Neural cell (in vitro differentiated cells): ENCODE measurements around the gene HDAC5. TPM values are rescaled to one million over a fixed set of nuclear protein-coding genes. Genes with fewer than 3 reads are reported as not detected.

Experiments used
- H2AFZ ChIP-seq: fragments of 200-600, 300-800 bp; sonication (generic), shearing (Covaris generic); 2 replicates; pipeline ENCODE4 v1.6.0; 2014; ENCODE audit warnings: low read depth, mild to moderate bottlenecking, antibody characterized with exemption, low read length, moderate library complexity
- H3F3A ChIP-seq: fragments of 200-600 bp; shearing (Covaris generic); 2 replicates; pipeline ENCODE4 v1.6.1; 2016; ENCODE audit warnings: mild to moderate bottlenecking, moderate library complexity, mixed read lengths, antibody characterized with exemption, low read length; ENCODE audit not compliant: insufficient read depth, poor library complexity, severe bottlenecking
- H3K27ac ChIP-seq: fragments of 200-600, 300-800 bp; sonication (generic), shearing (Covaris generic); 2 replicates; pipeline ENCODE4 v1.5.1; 2014; ENCODE audit warnings: mild to moderate bottlenecking, low read length, moderate library complexity
- H3K27me3 ChIP-seq: fragments of 300-800, 200-600 bp; sonication (generic), shearing (Covaris generic); 2 replicates; pipeline ENCODE4 v1.6.0; 2014; ENCODE audit warnings: mild to moderate bottlenecking, low read depth, low read length, moderate library complexity; ENCODE audit not compliant: insufficient read depth
- H3K36me3 ChIP-seq: fragments of 300-800, 200-600 bp; sonication (generic), shearing (Covaris generic); 2 replicates; pipeline ENCODE4 v1.5.1; 2014; ENCODE audit warnings: mild to moderate bottlenecking, antibody characterized with exemption, low read length, moderate library complexity; ENCODE audit not compliant: insufficient read depth
- H3K4me2 ChIP-seq: fragments of 300-800, 200-600 bp; sonication (generic), shearing (Covaris generic); 2 replicates; pipeline ENCODE4 v1.6.0; 2014; ENCODE audit warnings: mild to moderate bottlenecking, low read length
- H3K4me3 ChIP-seq: fragments of 300-800, 200-600 bp; sonication (generic), shearing (Covaris generic); 2 replicates; pipeline ENCODE4 v1.5.1; 2014; ENCODE audit warnings: mild to moderate bottlenecking, low read length, moderate library complexity
- H3K79me2 ChIP-seq: fragments of 200-600 bp; shearing (Covaris generic); replicated peaks from 2 replicates; pipeline ENCODE4 v1.6.0; 2014; ENCODE audit warnings: mild to moderate bottlenecking, low read length, moderate library complexity; ENCODE audit not compliant: insufficient read depth
- H3K9ac ChIP-seq: fragments of 300-800, 200-600 bp; sonication (generic), shearing (Covaris generic); 2 replicates; pipeline ENCODE4 v1.6.1; 2016; ENCODE audit warnings: mild to moderate bottlenecking, low read length, mixed read lengths
- H3K9me2 ChIP-seq: fragments of 200-600 bp; shearing (Covaris generic); 2 replicates; pipeline ENCODE4 v1.6.1; 2016; ENCODE audit warnings: mild to moderate bottlenecking, low read length, mixed read lengths; ENCODE audit not compliant: insufficient read depth
- H3K9me3 ChIP-seq: fragments of 200-600, 300-800 bp; sonication (generic), shearing (Covaris generic); 2 replicates; pipeline ENCODE4 v1.6.1; 2016; ENCODE audit warnings: mild to moderate bottlenecking, mixed run types, low read length, moderate library complexity, mixed read lengths
- H4K20me1 ChIP-seq: fragments of 200-600 bp; shearing (Covaris generic); 2 replicates; pipeline ENCODE4 v1.6.1; 2016; ENCODE audit warnings: mild to moderate bottlenecking, mixed run types; ENCODE audit not compliant: insufficient read depth
- EP300 ChIP-seq: fragments of 450-650 bp; conservative IDR thresholded peaks from 2 replicates; pipeline ENCODE4 v1.6.1; 2014; ENCODE audit warnings: antibody characterized with exemption, mild to moderate bottlenecking, moderate library complexity; ENCODE audit not compliant: poor library complexity, severe bottlenecking
- EZH2 ChIP-seq: fragments of 200-600, 300-800 bp; shearing (Covaris generic), sonication (generic); IDR thresholded peaks from 2 replicates; pipeline ENCODE4 v1.6.1; 2014; ENCODE audit warnings: antibody characterized with exemption, low read length, borderline replicate concordance, mild to moderate bottlenecking; ENCODE audit not compliant: insufficient read depth, poor library complexity, severe bottlenecking
- MXI1 ChIP-seq: fragments of 450-650 bp; conservative IDR thresholded peaks from 2 replicates; pipeline ENCODE4 v1.6.1; 2014; ENCODE audit warnings: antibody characterized with exemption, mild to moderate bottlenecking; ENCODE audit not compliant: poor library complexity, severe bottlenecking
- POLR2AphosphoS5 ChIP-seq: IDR thresholded peaks from 2 replicates; pipeline ENCODE4 v1.6.1; 2012
- RAD21 ChIP-seq: fragments of 450-650 bp; conservative IDR thresholded peaks from 2 replicates; pipeline ENCODE4 v1.6.1; 2014; ENCODE audit warnings: antibody characterized with exemption, mild to moderate bottlenecking, moderate library complexity
- SMC3 ChIP-seq: fragments of 450-650 bp; conservative IDR thresholded peaks from 2 replicates; pipeline ENCODE4 v1.6.1; 2014; ENCODE audit warnings: antibody characterized with exemption, mild to moderate bottlenecking, moderate library complexity; ENCODE audit not compliant: poor library complexity
- TAF1 ChIP-seq: IDR thresholded peaks from 2 replicates; pipeline ENCODE4 v1.6.1; 2012; ENCODE audit warnings: low read depth
- polyA plus RNA-seq: library from polyadenylated mRNA; depleted of rRNA; stranded (reverse); fragments of >200 nt; gene quantifications from 2 replicates; pipeline ENCODE4 v1.2.3, GENCODE V29; 2014
- TF ChIP-seq, protein P1 (sequence below): fragments of 450-650 bp; IDR thresholded peaks from 2 replicates; pipeline ENCODE4 v1.5.1; 2014; ENCODE audit warnings: antibody characterized with exemption, mild to moderate bottlenecking, moderate library complexity; ENCODE audit not compliant: poor library complexity, severe bottlenecking
- TF ChIP-seq, protein P2 (sequence below): IDR thresholded peaks from 2 replicates; pipeline ENCODE4 v1.6.1; 2012; ENCODE audit warnings: borderline replicate concordance

Gene HDAC5
- polyA plus RNA-seq, 1 donor from 2014 or later, result 97.8 TPM

DNA sequence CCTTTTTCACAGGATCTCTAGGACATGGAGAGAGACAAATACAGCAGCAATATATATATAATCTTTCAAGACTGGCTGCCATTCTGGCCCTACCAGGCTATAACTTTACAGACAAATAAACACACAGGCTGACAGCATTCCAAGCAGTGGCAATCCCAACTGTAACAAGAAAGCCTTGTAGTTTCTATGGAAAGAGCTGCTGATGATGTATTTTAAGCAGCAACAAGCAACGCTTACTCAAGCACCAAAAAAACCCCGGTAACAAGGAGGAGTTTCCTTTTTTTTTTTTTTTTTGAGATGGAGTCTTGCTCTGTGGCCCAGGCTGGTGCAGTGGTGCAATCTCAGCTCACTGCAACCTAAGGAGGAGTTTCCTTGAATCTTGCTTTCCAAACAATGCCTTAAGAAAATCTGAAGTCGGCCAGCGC is 80.2 kb downstream of the HDAC5 start:
- Histone ChIP-seq H3K36me3 (no peaks in the 10 kb centered on the region), H3K27ac (no peak overlapping the region), H3K4me2 (no peak overlapping the region), H2AFZ (no peak overlapping the region), H4K20me1 (no peaks in the 10 kb centered on the region), H3K9ac (no peak overlapping the region), H3K9me2 (no peaks in the 10 kb centered on the region), H3K79me2 (peaks cover 8% of the 10 kb centered on the region), H3K9me3 (no peaks in the 10 kb centered on the region), H3K4me3 (no peak overlapping the region), H3K27me3 (no peaks in the 10 kb centered on the region), H3F3A (no peaks in the 10 kb centered on the region)
- no peak for TF ChIP-seq EP300
- TF ChIP-seq POLR2AphosphoS5, result no peak
- TF ChIP-seq, protein P1, sequence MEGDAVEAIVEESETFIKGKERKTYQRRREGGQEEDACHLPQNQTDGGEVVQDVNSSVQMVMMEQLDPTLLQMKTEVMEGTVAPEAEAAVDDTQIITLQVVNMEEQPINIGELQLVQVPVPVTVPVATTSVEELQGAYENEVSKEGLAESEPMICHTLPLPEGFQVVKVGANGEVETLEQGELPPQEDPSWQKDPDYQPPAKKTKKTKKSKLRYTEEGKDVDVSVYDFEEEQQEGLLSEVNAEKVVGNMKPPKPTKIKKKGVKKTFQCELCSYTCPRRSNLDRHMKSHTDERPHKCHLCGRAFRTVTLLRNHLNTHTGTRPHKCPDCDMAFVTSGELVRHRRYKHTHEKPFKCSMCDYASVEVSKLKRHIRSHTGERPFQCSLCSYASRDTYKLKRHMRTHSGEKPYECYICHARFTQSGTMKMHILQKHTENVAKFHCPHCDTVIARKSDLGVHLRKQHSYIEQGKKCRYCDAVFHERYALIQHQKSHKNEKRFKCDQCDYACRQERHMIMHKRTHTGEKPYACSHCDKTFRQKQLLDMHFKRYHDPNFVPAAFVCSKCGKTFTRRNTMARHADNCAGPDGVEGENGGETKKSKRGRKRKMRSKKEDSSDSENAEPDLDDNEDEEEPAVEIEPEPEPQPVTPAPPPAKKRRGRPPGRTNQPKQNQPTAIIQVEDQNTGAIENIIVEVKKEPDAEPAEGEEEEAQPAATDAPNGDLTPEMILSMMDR, result no peak
- TF ChIP-seq MXI1, result no peak
- TF ChIP-seq, protein P2, sequence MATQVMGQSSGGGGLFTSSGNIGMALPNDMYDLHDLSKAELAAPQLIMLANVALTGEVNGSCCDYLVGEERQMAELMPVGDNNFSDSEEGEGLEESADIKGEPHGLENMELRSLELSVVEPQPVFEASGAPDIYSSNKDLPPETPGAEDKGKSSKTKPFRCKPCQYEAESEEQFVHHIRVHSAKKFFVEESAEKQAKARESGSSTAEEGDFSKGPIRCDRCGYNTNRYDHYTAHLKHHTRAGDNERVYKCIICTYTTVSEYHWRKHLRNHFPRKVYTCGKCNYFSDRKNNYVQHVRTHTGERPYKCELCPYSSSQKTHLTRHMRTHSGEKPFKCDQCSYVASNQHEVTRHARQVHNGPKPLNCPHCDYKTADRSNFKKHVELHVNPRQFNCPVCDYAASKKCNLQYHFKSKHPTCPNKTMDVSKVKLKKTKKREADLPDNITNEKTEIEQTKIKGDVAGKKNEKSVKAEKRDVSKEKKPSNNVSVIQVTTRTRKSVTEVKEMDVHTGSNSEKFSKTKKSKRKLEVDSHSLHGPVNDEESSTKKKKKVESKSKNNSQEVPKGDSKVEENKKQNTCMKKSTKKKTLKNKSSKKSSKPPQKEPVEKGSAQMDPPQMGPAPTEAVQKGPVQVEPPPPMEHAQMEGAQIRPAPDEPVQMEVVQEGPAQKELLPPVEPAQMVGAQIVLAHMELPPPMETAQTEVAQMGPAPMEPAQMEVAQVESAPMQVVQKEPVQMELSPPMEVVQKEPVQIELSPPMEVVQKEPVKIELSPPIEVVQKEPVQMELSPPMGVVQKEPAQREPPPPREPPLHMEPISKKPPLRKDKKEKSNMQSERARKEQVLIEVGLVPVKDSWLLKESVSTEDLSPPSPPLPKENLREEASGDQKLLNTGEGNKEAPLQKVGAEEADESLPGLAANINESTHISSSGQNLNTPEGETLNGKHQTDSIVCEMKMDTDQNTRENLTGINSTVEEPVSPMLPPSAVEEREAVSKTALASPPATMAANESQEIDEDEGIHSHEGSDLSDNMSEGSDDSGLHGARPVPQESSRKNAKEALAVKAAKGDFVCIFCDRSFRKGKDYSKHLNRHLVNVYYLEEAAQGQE, result no peak
- no peak for TF ChIP-seq RAD21
- no peak for TF ChIP-seq SMC3
- no peak for TF ChIP-seq EZH2
- no peak for TF ChIP-seq TAF1

DNA sequence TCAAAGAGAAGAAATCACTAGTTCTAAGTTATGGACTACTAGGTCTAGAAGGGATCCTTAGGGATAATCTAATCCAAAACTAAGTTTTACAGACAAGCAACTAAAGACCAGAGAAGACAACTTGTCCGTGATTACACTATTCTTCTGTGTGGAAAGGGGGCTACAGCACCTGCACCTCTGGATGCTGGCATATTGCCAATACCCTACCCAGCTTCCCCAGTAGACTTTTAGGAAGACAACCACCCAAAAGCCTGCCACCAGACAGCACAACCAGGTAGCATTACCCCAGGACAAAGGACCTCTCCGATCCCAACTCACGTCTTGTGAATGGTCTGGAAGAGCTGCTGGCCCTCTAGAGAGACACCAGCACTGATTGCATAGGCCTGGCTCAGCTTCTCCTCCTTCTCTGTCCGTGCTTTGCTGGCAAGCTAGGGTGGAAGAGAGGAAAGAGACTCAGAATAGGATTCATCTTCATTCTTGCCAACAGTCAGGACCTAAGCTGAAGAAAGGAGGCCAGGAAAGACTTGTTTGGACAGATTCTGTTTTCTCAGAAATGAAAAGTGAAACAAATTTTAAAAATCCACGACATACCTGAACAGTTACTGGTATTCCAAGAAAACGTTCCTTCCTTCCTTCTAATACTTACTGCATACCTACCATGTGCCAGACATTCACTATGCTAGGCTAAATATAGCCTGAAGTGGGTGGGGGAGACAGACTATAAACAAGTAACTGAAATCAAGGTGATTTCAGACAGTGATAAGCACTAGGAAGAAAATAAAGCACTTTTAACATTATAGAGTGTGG is 83.4 kb downstream of the HDAC5 start:
- no peaks in the 10 kb centered on the region for H4K20me1 ChIP-seq
- peaks cover 8% of the 10 kb centered on the region for H3K79me2 ChIP-seq
- no peaks in the 10 kb centered on the region for H3K27me3 ChIP-seq
- no peaks in the 10 kb centered on the region for H3K9me3 ChIP-seq
- H3F3A ChIP-seq, result no peaks in the 10 kb centered on the region
- no peaks in the 10 kb centered on the region for H3K36me3 ChIP-seq
- H3K4me3 ChIP-seq, result no peak overlapping the region
- TF ChIP-seq TAF1 (no peak), EP300 (no peak), POLR2AphosphoS5 (no peak), RAD21 (no peak), SMC3 (no peak), EZH2 (no peak), MXI1 (no peak)
- TF ChIP-seq, protein P1, result no peak
- TF ChIP-seq, protein P2, result no peak
- no peak overlapping the region for H3K4me2 ChIP-seq
- H3K27ac ChIP-seq, result no peak overlapping the region
- H3K9ac ChIP-seq, result no peak overlapping the region
- H3K9me2 ChIP-seq, result no peaks in the 10 kb centered on the region
- H2AFZ ChIP-seq, result no peak overlapping the region
